NCI-H2107 (cell line): ENCODE measurements around the gene DDN.

Experiments used
- DNase-seq: peaks from one replicate; lab custom pipeline; 2025; lab: John Stamatoyannopoulos, UW

DDN gene

DNA sequence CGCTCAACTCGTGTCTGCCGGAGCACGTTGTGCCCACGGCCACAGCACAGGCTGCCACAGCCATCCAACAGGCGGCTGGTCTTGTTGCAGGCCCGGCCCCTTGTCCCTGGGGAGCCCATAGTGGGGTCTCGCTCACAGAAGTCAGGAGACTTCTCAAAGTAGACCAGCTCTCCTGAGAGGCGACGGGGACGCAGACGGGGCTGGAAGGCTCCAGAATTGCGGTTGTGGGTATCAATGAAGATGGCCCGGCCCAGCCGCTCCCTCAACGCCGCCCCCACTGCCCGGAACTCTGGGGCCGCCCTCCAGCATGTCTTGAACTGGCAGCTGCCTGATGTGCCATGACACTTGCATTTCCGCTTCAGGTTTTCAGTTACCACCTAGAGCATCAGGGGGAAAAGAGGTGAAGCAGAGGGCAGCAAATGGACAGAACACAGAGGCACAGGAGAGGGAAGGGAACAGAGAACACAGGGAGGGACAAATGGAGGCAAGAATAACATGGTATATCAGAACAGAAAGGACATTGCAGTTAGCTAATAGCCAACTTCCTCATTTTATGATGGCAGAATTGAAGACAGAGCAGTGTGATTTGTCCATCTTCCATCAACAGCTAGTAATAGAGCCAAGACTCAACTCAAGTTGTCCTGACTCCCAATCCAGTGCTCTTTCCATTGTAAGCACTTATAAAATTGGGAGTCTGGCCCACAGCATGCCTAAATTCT, 32.8 kb downstream of the DDN start:
- no peak for DNase-seq

DNA sequence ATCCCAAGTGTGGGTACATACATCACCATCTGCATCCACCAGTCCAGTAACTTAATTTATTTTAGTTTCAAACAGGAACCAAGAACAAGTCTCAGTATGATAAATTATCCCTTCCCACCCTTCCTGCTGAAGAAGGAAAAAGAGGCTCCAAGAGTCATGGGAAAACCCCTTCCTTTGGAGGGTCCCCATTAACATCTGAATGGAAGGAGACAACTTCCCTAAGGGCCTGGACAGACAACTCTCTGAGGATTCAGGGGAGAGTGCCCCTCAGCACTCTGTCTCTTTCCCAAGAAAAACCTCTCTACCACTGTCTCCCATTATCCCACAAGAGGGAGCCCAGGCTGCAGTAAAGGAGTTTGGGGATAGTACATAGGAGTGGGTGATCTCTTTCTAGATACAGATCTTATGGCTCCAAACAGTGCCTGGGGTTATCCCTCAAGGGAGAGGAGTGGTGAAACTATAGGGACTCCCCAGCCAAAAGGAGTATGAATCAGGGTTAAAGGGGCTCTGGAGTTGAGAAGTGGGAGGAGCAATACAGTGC, 33.8 kb downstream of the DDN start:
- DNase-seq, result no peak

DNA sequence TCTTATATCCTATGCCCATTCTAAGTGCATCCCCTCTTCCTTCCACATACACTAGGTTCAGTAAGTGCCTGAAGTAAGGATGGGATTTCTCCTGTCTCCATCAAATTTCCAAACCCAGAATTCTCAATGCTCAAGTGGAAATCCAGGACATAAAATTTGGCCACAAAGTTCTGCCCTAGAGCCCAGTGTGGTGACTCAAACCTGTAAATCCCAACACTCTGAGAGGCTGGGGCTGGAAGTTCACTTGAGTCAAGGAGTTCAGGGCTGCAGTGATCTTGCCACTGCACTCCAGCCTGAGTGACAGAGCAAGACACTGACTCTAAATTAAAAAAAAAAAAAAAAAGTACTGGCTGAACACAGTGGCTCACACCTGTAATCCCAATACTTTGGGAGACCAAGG, 37.4 kb downstream of the DDN start:
- DNase-seq, result no peak

DNA sequence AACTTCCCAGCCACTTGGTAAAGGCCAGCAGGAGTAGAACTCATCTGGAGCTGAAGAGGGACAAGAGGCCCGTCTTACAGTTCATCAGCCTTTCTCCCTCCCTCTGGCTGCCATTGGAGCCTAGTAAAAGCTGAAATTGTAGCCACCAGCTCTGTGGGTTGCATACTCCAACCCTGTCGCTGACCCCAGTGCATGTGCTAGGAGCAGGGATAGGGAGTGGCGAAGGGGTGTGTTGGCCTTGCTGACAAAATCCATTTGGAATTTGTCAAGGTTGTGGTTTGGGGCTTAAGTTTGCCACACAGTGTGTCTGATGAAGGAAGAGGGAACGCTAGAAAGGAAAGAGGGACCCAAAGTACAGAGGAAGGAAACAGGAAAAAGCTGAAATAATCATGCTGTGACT, 37.8 kb downstream of the DDN start:
- DNase-seq, result no peak

DNA sequence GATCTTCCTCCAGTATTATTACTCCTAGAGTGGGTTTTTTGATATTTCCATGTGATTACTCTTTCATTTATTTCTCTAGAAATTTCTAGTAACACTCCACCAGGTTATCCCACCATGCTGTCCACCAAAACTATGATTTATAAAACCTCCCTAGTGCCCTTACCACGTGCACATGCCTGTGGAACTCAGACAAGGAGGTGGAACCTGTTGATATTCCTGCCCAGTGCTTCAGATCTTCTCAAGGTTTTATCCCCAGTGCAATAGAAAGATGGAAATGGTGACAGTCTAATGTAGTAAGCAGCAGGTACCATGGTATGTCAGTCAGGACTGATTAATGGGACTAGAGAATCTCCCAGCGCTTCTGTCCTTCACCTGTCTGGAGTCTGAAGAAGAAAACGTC, 38.3 kb downstream of the DDN start:
- DNase-seq, result no peak

DNA sequence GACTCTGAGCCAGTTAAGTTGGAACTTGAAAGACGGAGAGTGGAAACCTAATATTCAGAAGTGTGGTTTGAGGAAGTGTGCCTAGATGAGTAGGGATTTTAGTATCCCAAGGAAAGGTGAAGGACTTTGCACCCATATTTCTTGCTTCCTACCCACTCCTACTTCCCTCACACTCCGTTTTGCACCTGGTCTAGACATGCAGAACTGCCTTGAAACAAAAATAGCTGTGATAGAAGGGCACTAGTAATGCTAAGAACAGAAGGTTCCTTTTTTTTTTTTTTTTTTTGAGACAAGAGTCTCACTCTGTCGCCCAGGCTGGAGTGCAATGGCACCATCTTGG, 41.2 kb downstream of the DDN start:
- no peak for DNase-seq

DNA sequence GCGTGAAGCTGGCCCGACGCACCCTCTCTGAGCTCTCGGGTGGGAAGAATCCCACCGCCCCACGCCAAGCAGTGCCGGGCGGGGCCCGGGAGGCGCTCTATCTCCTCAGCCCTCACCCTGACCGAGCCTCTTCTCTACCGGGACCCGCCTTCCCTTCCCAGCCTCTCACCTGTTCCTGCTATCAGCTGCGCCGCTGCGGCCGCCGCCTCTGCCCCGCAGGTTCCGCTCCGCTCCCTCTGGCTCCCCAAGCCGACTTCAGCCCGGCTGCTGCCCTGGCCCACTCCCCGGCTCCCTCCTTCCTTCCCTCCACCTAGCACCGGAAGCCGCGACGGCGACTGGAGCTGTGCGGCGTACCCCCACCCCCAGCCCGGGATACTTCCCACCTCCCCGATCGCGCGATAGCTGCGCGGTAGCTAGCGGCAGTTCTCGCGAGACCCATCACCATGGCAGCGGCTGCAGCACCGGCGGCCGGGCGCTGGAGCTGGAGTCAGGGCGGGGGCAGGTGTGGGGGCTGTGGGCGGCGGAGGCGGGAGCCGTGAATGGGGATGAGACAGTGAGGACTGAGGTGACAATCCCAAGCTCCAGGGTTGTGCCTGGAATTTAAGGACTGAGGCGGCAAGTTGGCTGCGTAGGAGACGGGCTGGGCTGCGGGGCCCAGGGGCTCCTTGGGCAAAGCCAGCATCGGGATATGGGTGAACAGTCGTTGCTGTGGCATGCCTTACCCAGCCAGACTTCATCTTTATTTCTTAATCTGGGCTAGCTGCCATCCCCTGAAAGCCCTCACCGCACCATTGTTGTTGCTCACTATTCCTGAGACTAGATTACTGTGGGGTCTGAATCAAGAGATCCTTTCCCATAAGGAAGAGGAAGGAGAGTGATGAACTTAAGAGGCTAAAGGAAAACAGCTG, 41.8 kb downstream of the DDN start, which contains the start of gene ARF3:
Gene ARF3, minus strand, starts transcription at position 347 of the 908 bp plus-strand sequence. CDS start 16,392 bp downstream, outside the sequence.
- DNase-seq, result peak; percentile 95

DNA sequence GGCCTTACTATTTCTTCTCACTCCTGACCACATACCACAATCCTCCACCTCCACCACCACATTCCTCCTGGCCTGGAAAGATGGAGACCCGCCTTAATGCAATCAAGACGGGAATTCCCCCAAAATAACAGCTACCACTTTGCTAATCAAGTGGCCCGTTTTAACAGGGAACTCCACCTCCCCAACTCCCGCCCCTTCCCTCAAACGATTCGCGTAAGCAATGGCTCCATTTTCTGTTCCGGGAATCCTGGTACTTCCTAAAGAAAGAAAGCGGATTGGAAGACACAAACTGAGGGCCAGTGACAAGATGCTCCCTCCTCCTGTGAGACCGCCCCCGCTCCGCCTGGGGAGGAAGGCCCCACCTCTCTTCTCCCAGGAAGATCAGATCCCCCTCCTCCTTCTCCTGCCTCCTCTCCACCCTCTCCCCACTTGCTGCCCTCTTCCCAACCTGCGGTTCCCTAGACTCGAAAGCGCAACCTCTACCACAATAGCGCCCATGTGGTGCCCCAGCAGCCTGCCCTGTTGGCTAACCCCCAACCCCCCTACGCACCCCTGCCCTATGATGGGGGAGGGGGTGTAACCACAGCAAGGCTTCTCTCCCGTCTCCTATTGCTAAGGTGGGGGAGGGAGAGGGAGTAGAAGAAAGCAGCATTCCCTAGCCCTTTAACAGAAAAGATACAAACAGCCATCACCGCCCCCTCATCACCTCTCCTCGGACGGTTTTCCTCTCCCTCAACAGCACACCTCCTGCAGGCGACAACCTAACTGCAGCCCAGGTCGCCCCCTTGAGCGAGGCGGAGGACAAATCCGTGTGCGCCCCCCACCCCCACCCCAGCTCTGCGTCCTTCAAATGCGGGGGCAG, 42.7 kb downstream of the DDN start:
- DNase-seq, result peak; percentile 45

DNA sequence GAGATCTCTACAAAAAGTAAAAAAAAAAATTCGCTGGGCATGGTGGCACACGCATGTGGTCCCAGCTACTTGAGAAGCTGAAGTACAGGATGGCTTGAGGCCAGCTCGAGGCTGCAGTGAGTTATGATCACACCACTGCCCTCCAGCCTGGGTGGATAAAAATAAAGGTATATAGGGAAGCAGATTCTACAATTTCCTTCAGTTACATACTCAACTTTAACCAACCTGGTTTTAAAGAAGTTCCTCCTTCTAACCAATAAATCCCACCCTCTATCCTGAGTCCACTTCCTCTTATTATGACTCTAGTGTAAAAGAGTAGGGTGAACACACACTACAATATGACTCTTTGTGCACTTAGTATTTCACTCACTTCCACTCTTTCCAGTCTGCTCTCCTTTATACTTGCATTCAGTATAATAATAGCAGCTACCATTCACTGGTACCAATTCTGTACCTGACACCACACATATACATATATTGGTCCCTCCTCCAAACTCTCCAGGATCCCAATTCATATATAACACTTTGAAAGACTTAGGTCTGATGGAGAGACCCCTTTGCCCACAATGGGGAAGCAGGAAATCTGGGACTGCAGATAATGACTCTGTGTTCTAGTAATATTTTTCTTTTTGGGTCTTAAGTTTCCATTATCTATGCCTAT, 44.2 kb downstream of the DDN start:
- no peak for DNase-seq

DNA sequence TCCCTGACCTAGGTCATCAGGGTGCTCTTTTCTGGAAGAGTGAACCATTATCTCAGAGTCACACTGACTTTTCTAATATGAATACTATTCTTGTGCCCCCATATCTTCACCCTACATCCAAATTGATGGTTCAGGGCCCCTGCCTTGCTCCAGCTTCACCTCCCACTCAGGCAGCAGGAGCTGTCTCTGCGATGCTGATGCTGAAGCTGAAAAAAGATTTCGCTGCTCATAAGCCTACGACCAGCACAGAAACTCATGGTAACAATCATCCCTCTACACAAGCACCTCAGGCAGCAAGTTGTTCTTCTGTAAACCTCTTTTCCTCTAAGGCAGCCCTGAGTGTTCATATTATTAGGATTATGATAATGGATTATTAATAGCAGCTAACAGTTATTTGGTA, 45.1 kb downstream of the DDN start:
- DNase-seq, result no peak

DNA sequence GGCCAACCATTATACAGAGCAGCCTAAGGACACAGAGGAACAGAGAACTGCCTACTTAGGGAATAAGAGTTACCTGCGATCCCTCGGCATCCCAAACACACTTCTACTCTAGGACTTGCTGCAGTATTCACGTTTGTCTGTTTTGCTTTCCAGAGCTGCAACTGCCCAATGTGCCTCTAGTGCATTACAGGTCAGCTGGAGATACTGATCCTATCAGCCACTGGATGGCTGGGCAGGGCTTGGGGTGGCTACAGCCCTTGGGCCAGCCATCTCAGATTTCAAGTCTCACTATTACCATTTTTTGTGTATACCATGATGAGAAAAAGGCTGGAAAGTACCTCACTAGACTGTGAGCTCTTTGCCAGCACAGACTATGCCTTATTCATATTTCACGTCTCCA, 46.5 kb downstream of the DDN start:
- DNase-seq, result no peak

DNA sequence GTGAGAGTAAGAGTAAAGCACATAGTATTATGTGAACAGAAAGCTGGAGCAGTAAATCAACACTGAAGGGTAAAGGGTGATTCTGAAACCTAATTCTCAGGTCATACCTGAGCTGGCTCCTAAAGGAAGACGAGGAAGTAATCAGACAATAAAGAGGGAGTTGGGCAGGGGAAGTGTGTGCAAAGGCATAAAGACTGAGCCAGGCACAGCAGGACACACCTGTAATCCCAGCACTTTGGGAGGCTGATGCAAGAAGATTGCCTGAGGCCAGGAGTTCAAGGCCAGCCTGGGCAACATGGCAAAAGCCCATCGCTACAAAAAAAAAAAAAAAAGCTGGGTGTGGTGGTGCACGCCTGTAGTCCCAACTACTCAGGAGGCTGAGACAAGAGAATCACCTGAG, 51.4 kb downstream of the DDN start:
- DNase-seq, result no peak

DNA sequence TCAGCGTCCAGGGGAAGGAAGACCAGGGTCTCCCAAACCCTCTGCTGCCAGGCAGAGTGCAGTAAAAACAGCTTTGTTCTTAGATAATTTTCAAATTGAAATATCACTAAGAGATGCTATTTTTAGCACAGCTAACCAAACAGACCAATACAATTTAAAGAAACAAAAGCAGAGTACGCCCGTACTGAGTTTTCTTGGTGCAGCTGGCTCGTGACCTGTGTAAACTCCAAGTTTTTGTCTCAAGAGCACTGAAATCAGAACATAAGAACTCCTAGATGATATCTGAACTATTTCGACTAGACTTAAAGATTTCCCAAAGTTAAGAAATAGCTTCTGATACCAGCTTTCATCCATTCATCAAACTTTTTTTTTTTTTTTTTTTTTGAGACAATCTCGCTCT, 52.2 kb downstream of the DDN start:
- no peak for DNase-seq

DNA sequence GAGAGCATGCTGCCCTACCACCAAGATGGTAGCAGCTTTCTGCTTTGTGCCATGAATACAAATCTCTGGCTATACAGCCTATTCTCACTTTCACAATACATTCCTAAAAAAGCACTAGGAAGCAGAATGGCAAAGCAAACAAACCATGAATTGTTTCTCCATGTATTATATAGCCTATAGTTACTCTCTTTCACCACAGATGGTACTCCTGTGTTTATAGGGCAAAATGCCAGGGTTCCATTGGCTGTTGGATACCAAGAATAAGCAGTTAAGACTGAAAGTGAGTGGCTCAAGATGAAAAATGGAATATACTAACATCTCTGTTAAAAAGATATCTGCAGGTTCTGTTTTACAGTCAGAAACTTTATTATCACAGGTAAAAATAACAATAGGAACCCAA, 53.0 kb downstream of the DDN start:
- DNase-seq, result peak; percentile 12
